VCaP (cell line): ENCODE data around the gene DENND4A.

ENCODE experiments used
- H3K27ac ChIP-seq: fragments of 450-650 bp; 2 replicates; pipeline ENCODE4 v1.5.1; 2017
- CTCF ChIP-seq: fragments of 450-650 bp; conservative IDR thresholded peaks from 2 replicates; pipeline ENCODE4 v1.5.1; 2017; ENCODE audit warnings: mild to moderate bottlenecking, moderate library complexity

Gene DENND4A

DNA sequence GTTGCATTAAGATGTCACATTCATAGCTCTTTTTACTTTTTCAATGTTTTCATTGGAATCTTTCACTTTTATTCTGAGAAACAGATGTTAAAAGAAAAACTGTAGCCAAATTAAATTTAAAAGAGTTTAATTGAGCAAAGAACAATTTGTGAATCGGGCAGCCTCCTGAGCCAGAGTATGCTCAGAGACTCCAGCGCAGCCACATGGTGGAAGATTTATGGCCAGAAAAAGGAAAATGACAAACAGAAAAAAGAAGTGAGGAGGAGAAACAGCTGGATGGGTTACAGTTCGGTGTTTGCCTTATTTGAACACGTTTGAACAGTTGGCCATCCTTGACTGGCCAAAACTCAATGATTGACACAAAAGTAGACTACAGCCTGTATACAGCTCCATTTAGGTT, 43.4 kb upstream of the DENND4A start:
- H3K27ac ChIP-seq: peak overlapping the region; percentile 96

GRCh38 chr15:65834603-65835282, 42.6 kb upstream of the DENND4A start:
- peak overlapping the region; percentile 96 for H3K27ac ChIP-seq
- TF ChIP-seq CTCF: no peak

More for the DNA sequence above, 43.4 kb upstream of the DENND4A start:
- TF ChIP-seq CTCF: no peak

DNA sequence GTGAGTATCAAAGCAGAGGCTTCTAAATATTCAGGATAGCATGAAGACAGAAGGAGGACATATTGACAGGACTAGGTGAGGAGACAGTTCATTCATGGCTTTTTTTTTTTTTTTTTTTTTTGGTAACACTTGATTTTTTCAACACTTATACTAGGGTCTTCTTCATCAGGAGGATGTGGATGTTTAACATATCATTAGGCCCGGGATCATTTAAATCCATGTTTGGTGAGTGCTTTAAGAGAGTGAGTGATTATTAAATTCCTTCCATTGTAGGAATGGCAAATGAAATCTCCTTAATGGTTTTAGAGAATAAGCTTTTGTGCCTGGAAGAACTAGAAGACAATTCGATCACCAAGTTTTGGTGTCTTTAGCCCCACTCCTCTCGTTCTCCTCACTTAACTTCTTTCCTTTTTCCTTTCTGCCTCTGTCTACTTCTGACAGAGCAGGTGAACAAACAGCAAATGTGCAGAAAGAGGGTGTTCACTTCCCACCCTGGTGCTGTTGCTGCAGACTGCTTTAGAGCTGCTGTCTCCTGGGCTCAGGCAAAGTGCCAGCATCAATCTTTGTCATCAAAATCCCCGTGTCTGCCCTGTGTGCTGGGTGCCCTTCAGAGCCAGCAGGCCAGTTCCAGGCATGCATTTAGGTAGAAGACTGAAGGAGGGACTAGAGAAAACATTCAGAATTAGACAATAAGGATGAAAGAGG, 41.6 kb upstream of the DENND4A start:
- peak overlapping the region; percentile 96 for H3K27ac ChIP-seq
- no peak for TF ChIP-seq CTCF

DNA sequence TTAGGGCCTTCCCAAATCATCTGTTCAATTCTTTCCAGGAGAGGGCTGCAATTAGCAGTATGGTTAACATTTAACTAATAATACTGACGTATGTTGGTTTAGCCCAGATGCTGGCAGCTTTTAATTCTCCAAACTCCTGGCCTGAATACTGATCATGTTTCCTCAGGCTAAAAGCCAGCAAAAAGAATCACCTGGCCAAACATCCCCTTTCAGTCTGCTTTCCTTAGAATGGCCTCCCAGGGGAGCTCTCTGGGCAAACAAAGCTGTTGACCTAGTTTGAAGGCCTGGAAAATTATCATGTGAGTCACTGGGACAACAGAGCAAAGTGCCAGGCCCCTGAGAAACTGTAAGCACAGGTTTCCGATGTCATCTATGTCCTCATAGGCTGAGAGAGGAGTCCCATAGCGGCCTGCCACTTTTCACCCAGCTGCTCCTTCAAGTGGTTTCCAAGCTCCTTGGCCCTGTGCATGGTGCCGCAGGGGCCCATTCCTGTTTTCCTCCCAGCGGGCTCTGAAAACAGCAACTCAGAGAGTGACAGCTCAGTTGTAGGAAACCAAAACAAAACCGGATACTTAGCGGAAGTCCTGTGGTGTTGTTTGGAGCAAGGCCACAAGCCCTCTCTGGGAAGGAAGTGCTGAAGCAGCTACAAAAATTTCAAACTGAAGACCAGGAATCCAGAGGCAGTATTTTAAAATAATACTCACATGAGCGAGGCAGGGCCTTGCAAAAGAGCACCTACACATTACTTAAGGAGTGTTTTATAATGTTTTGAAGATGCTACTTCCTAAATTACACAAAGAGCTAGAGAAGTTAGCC, 40.7 kb upstream of the DENND4A start:
- TF ChIP-seq CTCF: peak; percentile 57
- peak overlapping the region; percentile 96 for H3K27ac ChIP-seq

- peak overlapping the region; percentile 96; the same call in 1 of the 2 replicates for H3K27ac ChIP-seq
- TF ChIP-seq CTCF: peak; percentile 76
Measured at GRCh38 chr15:65829130-65829764, 37.2 kb upstream of the DENND4A start.

- no peak for TF ChIP-seq CTCF
- peak overlapping the region; percentile 96; the same call in 1 of the 2 replicates for H3K27ac ChIP-seq
Measured at GRCh38 chr15:65828585-65828984, 36.5 kb upstream of the DENND4A start.

GRCh38 chr15:65827065-65827464, 35.0 kb upstream of the DENND4A start:
- TF ChIP-seq CTCF: no peak
- no peak overlapping the region for H3K27ac ChIP-seq
